HG03139 (cell line): ENCODE measurements around the gene ZDHHC7.

Source experiments
- ATAC-seq: cut with Tn5 transposase; IDR thresholded peaks from one replicate; pipeline ENCODE4 v1.9.1; 2021; ENCODE audit not compliant: unreplicated experiment

The ZDHHC7 gene

GRCh38 chr16:84925092-84925772 lies 86.1 kb downstream of the ZDHHC7 start:
- ATAC-seq = no peak

- ATAC-seq = no peak
Measured at GRCh38 chr16:84924331-84925091, 86.8 kb downstream of the ZDHHC7 start.
